HG02623 (cell line): ENCODE data around the gene CDH15.
"Not testable (repeated sequence)": the region's sequence is repeated elsewhere in the genome, so short reads cannot be mapped to it uniquely, and the experiment has no call there.

Experiments
- ATAC-seq: cut with Tn5 transposase; IDR thresholded peaks from one replicate; pipeline ENCODE4 v1.9.1; 2021; ENCODE audit warnings: moderate library complexity; ENCODE audit not compliant: unreplicated experiment

Gene CDH15

DNA sequence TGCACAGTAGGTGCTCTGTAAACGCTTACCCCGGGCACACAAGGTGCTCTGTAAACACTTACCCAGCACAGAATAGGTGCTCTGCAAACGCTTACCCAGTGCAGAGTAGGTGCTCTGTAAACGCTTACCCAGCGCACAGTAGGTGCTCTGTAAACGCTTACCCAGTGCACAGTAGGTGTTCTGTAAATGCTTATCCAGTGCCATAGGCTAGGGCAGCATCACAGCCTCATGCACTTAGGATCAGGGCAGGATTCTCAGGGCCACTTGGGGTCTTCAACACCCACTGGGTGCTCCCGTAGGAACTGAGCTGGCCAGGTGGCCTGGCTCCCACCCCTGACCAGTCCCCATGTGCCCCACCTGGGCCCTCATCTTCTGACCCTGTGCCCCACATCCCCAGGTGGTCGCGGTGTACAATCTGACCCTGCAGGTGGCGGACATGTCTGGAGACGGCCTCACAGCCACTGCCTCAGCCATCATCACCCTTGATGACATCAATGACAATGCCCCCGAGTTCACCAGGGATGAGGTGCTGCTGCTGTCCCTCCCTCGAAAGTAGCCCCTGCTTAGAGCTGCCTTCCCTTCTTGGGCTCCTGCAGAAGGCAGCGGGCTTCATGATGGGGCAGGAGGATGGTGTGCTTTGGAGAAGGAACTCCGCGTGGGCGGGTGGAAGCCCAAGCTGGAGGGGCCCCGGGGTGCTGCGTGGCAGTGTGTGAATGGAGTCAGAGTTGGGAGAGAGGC, 15.7 kb downstream of the CDH15 start:
- no peak for ATAC-seq

DNA sequence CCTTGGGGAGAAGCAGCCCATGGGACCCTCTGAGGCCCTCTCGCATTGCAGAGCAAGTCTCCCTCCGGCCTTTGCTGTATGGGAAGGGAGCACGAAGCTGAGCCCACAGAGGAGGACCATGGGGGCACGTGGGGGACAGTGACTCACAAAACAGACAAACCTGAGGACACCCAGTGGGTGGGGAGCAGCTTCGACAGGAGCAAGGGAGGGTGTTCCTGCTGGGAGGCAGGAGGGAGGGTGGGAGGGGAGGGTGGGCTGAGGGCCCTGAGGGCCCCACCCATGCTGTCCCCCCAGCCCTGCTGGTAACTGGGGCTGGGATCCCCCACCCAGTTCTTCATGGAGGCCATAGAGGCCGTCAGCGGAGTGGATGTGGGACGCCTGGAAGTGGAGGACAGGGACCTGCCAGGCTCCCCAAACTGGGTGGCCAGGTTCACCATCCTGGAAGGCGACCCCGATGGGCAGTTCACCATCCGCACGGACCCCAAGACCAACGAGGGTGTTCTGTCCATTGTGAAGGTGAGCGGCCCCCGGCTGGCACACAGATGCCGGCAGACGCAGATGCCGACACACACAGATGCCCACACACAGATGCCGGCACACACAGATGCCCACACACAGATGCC, 16.3 kb downstream of the CDH15 start:
- no peak for ATAC-seq

DNA sequence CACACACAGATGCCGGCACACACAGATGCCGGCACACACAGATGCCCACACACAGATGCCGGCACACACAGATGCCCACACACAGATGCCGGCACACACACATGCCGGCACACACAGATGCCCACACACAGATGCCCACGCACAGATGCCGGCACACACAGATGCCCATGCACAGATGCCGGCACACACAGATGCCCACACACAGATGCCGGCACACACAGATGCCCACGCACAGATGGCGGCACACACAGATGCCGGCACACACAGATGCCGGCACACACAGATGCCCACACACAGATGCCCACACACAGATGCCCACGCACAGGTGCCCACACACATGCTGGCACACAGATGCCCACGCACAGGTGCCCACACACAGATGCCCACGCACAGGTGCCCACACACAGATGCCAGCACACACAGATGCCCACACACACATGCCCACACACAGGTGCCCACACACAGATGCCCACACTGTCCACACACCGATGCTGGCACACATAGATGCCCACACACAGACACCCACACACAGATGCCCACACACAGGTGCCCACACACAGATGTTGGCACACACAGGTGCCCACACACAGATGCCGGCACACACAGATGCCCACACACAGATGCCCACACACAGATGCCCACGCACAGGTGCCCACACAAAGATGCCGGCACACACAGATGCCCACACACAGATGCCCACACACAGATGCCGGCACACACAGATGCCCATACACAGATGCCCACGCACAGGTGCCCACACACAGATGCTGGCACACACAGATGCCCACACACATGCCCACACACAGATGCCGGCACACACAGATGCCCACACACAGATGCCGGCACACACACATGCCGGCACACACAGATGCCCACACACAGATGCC, 17.2 kb downstream of the CDH15 start:
- ATAC-seq, result not testable (repeated sequence)

DNA sequence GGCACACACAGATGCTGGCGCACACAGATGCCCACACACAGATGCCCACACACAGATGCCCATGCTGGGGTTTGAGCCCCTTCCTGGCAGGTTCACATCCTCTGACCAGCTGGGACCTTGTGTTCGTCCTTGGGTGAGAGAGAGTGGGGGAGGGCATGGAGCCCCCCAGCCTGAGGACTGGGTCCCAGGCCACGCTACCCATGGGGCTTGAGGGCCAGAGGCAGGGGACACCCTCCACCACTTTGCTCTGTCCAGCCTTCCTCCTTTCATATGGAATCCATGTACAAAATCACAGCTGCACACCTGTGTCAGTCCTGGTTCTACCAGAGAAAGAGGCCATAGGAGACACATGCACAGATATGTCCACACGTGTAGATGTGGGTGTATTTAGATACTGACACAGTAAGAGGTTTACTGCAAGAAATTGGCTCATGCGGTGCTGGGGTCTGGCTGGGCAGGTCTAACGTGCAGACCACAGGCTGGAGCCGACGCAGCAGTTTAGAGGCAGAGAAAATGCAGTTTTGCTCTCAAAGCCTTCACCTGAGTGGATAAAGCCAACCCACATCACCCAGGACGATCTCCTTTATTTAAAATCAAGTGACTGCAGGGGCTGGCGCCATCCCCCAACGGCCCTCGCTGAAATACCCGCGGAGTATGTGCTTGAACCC, 17.9 kb downstream of the CDH15 start:
- no peak for ATAC-seq

DNA sequence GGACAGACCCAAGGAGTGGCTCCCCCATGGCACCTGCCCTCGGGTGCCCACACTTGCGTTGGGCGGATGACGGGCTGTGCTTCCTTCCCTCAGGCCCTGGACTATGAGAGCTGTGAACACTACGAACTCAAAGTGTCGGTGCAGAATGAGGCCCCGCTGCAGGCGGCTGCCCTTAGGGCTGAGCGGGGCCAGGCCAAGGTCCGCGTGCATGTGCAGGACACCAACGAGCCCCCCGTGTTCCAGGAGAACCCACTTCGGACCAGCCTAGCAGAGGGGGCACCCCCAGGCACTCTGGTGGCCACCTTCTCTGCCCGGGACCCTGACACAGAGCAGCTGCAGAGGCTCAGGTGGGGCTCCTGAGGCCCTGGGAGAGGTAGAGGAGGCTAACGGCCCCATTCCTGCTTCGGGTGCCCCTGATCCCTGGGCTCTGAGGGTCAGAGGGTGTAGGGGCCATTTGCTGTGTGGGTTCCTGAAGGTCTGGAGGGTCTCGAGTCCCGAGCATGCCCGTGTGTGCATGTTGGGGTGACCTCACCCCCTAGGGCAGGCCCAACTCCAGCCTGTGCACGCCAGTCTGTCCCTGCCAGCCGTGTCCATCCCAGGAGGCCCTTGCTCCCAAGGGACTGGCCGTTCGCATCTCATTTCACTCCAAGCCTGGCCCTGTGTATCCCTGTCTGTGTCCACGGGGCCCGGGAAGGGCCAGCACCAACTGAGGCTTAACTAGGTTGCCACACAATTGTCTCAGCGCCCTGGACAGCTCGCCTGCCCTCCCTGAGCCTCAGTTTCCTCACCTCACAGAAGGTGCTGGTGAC, 18.8 kb downstream of the CDH15 start:
- ATAC-seq, result no peak

DNA sequence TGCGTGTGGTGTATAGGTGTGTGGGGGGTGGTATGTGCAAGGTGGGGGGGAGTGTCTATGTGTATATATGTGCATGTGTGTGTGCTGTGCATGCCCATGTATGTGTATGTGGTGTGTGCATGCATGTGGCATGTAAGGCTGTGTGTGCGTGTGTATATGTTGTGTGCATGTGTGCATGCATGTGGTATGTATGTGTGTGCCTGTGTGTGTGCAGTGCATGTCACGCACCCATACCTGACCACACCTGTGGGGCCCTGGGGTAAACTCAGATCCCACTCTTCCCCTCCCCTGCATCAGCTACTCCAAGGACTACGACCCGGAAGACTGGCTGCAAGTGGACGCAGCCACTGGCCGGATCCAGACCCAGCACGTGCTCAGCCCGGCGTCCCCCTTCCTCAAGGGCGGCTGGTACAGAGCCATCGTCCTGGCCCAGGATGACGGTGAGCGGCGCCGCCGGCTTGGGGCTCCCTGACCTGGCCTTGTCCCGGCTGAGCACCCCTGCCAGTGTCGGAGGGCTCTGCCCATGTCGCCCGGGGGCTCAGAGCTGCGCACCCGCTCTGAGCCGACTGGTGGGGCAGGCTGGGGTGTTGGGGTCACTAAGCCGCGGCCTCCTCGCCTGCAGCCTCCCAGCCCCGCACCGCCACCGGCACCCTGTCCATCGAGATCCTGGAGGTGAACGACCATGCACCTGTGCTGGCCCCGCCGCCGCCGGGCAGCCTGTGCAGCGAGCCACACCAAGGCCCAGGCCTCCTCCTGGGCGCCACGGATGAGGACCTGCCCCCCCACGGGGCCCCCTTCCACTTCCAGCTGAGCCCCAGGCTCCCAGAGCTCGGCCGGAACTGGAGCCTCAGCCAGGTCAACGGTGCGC, 19.7 kb downstream of the CDH15 start:
- no peak for ATAC-seq

DNA sequence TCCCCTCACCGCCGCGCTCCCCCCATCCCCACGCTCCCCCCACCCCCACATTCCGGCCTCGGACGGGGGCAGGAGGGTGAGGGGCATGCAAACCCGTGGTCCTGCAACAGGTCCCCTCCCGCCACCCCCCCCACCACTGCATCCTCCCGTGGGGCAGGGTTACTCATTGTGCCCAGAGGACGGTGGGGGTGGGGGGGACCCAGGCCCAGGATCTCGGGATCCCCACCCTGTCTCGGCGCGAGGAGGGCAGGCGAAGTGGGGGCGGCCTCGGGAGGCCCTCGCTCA, 20.3 kb downstream of the CDH15 start:
- no peak for ATAC-seq

DNA sequence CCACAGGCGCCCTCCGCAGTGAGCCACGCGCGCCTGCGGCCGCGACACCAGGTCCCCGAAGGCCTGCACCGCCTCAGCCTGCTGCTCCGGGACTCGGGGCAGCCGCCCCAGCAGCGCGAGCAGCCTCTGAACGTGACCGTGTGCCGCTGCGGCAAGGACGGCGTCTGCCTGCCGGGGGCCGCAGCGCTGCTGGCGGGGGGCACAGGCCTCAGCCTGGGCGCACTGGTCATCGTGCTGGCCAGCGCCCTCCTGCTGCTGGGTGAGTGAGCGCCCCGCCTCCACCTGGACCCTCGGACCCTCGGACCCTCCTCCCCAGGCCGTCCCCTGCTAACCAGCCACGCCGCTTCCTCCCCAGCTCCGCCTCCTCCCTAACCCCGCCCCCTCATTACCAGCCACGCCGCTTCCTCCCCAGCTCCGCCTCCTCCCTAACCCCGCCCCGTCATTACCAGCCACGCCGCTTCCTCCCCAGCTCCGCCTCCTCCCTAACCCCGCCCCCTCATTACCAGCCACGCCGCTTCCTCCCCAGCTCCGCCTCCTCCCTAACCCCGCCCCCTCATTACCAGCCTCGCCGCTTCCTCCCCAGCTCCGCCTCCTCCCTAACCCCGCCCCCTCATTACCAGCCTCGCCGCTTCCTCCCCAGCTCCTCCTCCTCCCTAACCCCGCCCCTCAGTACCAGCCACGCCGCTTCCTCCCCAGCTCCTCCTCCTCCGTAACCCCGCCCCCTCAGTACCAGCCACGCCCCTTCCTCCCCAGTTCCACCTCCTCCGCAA, 20.8 kb downstream of the CDH15 start:
- ATAC-seq, result not testable (repeated sequence)

DNA sequence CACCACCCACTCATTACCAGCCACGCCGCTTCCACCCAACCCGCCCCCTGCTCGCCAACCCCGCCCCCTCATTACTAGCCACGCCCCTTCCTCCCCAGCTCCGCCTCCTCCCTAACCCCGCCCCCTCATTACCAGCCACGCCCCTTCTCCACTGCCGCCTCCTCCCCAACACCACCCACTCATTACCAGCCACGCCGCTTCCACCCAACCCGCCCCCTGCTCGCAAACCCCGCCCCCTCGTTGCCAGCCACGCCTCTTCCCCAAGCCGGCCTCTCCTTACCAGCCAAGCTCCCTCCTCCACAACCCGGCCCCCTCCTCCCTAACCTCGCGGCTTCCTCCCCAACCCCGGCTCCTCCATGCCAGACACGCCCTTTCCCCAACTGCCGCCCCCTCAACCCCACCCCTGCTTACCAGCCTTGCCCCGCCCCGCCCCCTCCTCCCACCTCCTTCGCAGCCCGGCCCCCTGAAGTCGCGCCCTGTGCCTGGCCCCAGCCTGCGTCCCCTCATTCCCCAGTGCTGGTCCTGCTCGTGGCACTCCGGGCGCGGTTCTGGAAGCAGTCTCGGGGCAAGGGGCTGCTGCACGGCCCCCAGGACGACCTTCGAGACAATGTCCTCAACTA, 21.5 kb downstream of the CDH15 start:
- no peak for ATAC-seq

DNA sequence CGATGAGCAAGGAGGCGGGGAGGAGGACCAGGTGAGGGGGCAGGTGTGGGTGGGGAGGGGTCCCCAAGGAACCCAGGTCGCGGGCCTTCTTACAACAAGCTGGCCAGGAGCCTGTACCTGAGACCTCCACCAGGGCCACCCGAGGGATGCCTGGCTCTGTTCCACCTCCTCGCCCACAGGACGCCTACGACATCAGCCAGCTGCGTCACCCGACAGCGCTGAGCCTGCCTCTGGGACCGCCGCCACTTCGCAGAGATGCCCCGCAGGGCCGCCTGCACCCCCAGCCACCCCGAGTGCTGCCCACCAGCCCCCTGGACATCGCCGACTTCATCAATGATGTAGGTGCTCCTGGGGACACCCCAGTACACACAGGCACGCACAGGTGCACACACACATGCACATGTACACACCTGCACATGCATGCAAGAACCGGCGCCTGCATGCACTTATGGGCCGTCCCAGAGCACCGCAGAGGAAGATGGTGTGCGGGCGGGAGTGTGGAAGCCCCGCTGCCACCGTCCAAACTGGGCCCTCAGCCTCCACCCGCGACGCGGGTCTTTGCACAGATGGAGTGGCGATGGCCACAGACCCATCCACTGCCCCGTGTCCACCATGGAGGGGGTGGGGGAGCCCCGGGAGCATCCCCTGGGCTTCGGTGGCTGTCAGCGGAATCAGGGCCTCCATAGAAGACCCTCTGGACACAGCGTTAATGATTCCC, 22.2 kb downstream of the CDH15 start:
- ATAC-seq, result no peak

DNA sequence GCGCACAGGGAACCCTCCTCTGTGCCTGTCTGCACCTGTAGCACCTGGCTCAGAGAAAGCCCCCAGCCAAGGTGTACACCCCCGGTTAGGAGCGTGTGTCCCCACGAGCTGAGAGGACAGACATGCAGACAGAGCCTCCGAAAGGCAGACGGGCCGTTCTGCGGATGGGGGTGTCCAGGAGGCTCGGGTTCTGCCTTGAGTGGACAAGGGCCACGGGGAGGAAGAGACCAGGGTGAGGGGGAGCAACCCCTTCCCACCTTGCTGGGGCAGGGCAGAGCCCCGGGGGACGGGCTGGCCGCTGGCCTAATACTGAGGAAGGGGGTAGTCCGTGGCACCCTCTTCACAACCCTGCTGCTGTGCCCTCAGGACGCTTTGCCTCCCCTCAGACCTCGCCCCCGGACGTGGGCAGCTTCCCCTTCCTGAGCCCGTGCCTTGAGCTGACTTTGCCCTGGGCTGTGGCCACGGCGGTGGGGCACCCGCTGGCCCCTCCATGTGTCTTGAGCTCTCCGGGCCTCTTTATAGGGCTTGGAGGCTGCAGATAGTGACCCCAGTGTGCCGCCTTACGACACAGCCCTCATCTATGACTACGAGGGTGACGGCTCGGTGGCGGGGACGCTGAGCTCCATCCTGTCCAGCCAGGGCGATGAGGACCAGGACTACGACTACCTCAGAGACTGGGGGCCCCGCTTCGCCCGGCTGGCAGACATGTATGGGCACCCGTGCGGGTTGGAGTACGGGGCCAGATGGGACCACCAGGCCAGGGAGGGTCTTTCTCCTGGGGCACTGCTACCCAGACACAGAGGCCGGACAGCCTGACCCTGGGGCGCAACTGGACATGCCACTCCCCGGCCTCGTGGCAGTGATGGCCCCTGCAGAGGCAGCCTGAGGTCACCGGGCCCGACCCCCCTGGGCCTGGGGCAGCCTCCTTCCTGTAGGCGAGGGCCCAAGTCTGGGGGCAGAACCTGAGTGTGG, 23.1 kb downstream of the CDH15 start:
- no peak for ATAC-seq

DNA sequence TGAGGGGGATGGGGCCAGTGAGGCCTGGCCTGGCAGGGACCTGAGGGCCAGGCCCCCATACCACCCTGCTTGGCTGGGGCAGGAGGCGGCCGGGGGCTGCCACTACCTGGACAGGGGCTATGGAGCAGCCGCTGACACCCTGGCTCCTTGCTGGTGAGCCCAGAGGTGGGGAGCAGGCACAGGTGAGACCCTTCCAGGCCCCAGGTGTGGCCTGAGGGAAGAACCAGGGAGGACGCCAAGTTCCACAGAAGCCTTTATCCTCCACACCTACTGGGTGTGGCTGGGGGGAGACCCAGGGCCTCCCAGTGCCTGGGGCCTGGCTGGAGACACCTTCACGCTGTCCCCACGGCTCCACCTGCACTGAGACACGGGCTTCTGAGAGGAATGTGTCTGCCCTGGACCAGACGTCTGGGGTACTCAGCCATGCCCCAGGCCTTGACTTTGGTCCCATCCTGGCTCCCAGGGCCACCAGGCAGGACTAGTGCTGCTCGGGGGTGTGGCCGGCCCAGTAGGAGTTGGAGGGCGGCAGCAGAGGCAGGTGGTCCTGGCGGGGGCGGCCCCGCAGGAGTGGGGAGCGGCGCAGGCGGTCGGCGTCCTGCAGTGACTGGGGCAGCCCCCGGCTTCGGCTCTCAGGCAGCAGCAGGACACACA, 24.1 kb downstream of the CDH15 start:
- ATAC-seq, result no peak

DNA sequence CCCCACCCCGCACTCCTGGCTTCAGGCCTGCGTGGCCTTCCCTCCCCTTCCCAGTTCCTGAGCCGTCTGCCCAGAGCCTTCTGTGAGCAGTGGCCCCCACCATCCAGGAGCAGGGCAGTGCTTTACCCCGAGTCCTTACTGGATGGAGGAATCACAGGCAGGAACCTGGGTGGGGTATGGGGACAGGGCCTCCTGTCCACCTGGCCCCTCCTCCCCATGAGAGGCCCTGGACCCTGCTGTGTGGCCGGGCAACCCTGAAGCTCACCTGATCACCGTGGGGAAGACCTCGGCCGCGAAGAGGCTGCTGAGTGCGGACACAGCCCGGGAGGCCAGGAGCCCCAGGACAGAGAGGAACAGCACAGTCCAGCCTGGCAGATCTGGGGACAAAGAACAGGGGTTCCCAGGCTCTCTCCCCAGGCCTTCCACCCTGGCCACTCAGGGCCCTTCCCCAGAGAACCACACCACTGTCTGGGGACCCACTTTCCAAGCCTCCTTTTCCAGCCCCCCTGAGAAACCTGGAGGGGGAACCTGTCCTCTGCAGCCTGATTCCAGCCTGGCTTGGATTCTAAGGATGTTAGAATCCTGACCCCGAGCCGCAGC, 25.6 kb downstream of the CDH15 start:
- no peak for ATAC-seq

DNA sequence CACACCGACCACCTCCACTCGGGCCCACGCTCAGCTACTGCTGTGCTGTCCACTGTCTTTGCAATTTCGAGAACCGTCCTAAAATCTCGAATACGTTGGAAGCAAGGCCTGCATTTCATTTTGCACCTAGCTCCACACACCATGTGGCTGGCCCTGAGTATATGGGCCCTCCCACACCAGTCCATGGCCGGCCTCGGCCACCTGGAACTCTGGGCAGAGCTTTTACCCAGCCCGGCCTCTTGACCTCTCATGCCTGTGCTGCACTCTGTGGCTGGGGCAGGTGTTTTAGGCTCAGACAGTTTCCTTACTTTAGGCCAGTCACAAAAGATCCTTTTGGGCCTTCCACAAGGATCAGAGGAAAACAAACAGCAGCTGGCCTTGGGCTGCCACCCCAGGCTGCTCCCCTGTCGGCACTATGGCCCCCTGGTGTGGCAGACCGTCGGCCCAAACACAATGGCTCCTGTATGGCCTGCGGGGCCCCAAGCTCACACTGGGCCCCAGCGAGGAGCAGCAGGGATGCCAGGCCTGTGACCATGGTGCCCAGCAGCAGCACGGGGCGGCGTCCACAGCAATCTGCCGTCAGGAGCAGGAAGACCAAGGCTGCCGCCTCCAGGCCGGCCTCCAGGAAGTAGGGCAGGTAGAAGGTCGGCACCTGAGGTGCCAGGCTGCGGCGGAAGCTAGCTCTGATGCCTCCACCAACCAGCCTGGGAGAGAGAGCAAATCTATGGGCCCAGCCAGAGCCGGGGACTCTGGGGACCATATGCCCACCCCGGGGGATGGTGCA, 26.3 kb downstream of the CDH15 start:
- ATAC-seq, result no peak
